SK-N-SH treated with all-trans-retinoic acid at 6 μM for 48 hours (cell line): ENCODE data around the gene SRGAP1.

Experiments
- RARB ChIP-seq: fragments of 250-450 bp; sonication (Bioruptor Pico); IDR thresholded peaks from 2 replicates; pipeline ENCODE4 v1.8.0; 2021; ENCODE audit warnings: mild to moderate bottlenecking, moderate library complexity
- ZFP3 ChIP-seq: fragments of 250-450 bp; sonication (Bioruptor Pico); IDR thresholded peaks from 2 replicates; pipeline ENCODE4 v1.5.0; 2020; ENCODE audit warnings: mild to moderate bottlenecking, moderate library complexity
- TF ChIP-seq, protein P1 (sequence below): fragments of 250-450 bp; sonication (Bioruptor Pico); IDR thresholded peaks from 2 replicates; pipeline ENCODE4 v1.8.0; 2020; ENCODE audit warnings: mild to moderate bottlenecking, moderate library complexity, borderline replicate concordance

DNA sequence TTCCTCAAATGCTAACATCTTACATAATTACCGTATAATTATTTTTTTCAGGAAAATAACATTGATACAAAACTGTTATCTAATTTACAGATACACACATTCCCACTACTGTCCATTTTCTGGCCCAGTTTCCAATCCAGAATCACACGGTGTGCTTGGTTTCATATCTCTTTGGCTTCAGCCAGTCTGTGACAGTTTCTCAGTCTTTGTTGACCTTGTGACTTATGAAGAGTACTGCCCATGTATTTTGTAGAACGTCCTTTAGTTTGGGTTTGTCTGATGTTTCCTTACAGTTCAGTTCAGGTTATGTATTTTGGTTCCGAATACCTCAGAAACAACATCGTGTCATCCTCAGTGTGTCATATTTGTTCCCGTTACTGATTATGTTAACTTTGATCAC, 48.6 kb upstream of the SRGAP1 start:
- TF ChIP-seq RARB: no peak
- TF ChIP-seq, protein P1, sequence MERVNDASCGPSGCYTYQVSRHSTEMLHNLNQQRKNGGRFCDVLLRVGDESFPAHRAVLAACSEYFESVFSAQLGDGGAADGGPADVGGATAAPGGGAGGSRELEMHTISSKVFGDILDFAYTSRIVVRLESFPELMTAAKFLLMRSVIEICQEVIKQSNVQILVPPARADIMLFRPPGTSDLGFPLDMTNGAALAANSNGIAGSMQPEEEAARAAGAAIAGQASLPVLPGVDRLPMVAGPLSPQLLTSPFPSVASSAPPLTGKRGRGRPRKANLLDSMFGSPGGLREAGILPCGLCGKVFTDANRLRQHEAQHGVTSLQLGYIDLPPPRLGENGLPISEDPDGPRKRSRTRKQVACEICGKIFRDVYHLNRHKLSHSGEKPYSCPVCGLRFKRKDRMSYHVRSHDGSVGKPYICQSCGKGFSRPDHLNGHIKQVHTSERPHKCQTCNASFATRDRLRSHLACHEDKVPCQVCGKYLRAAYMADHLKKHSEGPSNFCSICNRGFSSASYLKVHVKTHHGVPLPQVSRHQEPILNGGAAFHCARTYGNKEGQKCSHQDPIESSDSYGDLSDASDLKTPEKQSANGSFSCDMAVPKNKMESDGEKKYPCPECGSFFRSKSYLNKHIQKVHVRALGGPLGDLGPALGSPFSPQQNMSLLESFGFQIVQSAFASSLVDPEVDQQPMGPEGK: no peak
- TF ChIP-seq ZFP3 (CRISPR knock-in tag): no peak
